Mesenchymal stem cell (in vitro differentiated cells and primary cell): ENCODE results near the gene SLC7A9.
"Not testable (repeated sequence)": the region's sequence is repeated elsewhere in the genome, so short reads cannot be mapped to it uniquely, and the experiment has no call there.

Experiments used
- DNase-seq: peaks from one replicate; pipeline ENCODE4 v3.0.0-alpha.2; 2013
- H2AFZ ChIP-seq: one replicate; pipeline ENCODE4 v1.6.1; 2013; ENCODE audit warnings: low read depth, mild to moderate bottlenecking, control low read depth, inconsistent platforms, low read length, moderate library complexity
- H2AK5ac ChIP-seq: 2 replicates; pipeline ENCODE4 v1.6.1; 2013; ENCODE audit warnings: low read length, moderate library complexity, mild to moderate bottlenecking, inconsistent platforms; ENCODE audit not compliant: severe bottlenecking
- H2BK120ac ChIP-seq: one replicate; pipeline ENCODE4 v1.6.1; 2013; ENCODE audit warnings: low read depth, mild to moderate bottlenecking, inconsistent platforms, low read length, moderate library complexity
- H2BK12ac ChIP-seq, 2 experiments: one replicate each; pipeline ENCODE4 v1.6.1; 2013; ENCODE audit warnings: inconsistent platforms in 2 of 2, low read length in 2 of 2, mild to moderate bottlenecking in 2 of 2, moderate library complexity in 2 of 2, control low read depth in 1 of 2
- H2BK15ac ChIP-seq: one replicate; pipeline ENCODE4 v1.6.1; 2013; ENCODE audit warnings: mild to moderate bottlenecking, low read depth, inconsistent platforms; ENCODE audit not compliant: poor library complexity, severe bottlenecking
- H2BK5ac ChIP-seq: 2 replicates; pipeline ENCODE4 v1.6.1; 2013; ENCODE audit warnings: low read depth, mild to moderate bottlenecking, low read length, control low read depth, inconsistent platforms; ENCODE audit not compliant: poor library complexity, severe bottlenecking
- H3K14ac ChIP-seq, 2 experiments: one replicate each; pipeline ENCODE4 v1.6.1; 2013; ENCODE audit warnings: inconsistent platforms in 2 of 2, low read length in 2 of 2, control low read depth in 1 of 2, mild to moderate bottlenecking in 1 of 2, moderate library complexity in 1 of 2
- H3K18ac ChIP-seq, 2 experiments: one replicate each; pipeline ENCODE4 v1.6.1; 2013; ENCODE audit warnings: inconsistent platforms in 2 of 2, low read length in 2 of 2, control low read depth in 1 of 2, low read depth in 1 of 2, mild to moderate bottlenecking in 1 of 2
- H3K23ac ChIP-seq, 2 experiments: one replicate each; pipeline ENCODE4 v1.6.1; 2013; ENCODE audit warnings: inconsistent platforms in 2 of 2, low read length in 2 of 2, mild to moderate bottlenecking in 2 of 2, moderate library complexity in 2 of 2, control low read depth in 1 of 2
- H3K27ac ChIP-seq: 2 replicates; pipeline ENCODE4 v1.5.1; 2013; ENCODE audit warnings: mild to moderate bottlenecking, moderate library complexity, low read length, control low read depth, inconsistent platforms; ENCODE audit not compliant: poor library complexity, severe bottlenecking
- H3K27me3 ChIP-seq, 2 experiments: 2 replicates each; pipeline versions ENCODE4 v1.6.1 to v1.7.0; 2013; ENCODE audit warnings: low read length in 2 of 2, mild to moderate bottlenecking in 2 of 2, moderate library complexity in 2 of 2, control low read depth in 1 of 2, inconsistent platforms in 1 of 2; ENCODE audit not compliant: control insufficient read depth in 1 of 2, insufficient read depth in 1 of 2
- H3K36me3 ChIP-seq, 2 experiments: 2 replicates each; pipeline versions ENCODE4 v1.6.1 to v1.7.0; 2013; ENCODE audit warnings: low read length in 2 of 2, control low read depth in 1 of 2, inconsistent platforms in 1 of 2, low read depth in 1 of 2, mild to moderate bottlenecking in 1 of 2; ENCODE audit not compliant: insufficient read depth in 2 of 2, control insufficient read depth in 1 of 2
- H3K4ac ChIP-seq, 2 experiments: one replicate each; pipeline ENCODE4 v1.6.1; 2013; ENCODE audit warnings: inconsistent platforms in 2 of 2, low read length in 2 of 2, mild to moderate bottlenecking in 2 of 2, moderate library complexity in 2 of 2, control low read depth in 1 of 2, low read depth in 1 of 2
- H3K4me1 ChIP-seq: 2 replicates; pipeline ENCODE4 v1.6.1; 2013; ENCODE audit warnings: low read depth, low read length, control low read depth; ENCODE audit not compliant: control insufficient read depth, insufficient read depth
- H3K4me2 ChIP-seq: 2 replicates; pipeline ENCODE4 v1.6.1; 2013; ENCODE audit warnings: low read length, mild to moderate bottlenecking, inconsistent platforms; ENCODE audit not compliant: poor library complexity, severe bottlenecking
- H3K4me3 ChIP-seq, 2 experiments: 2 replicates each; pipeline versions ENCODE4 v1.5.1 to v1.7.0; 2013; ENCODE audit warnings: low read length in 2 of 2, mild to moderate bottlenecking in 2 of 2, control low read depth in 1 of 2, low read depth in 1 of 2; ENCODE audit not compliant: insufficient read depth in 1 of 2
- H3K79me1 ChIP-seq: replicated peaks from 2 replicates; pipeline ENCODE4 v1.6.1; 2013; ENCODE audit warnings: mild to moderate bottlenecking, control low read depth, low read length, inconsistent platforms; ENCODE audit not compliant: poor library complexity, severe bottlenecking
- H3K9ac ChIP-seq: 2 replicates; pipeline ENCODE4 v1.7.0; 2013; ENCODE audit warnings: mild to moderate bottlenecking, low read length, moderate library complexity
- H3K9me3 ChIP-seq: 2 replicates; pipeline ENCODE4 v1.7.0; 2013; ENCODE audit warnings: mild to moderate bottlenecking, low read length; ENCODE audit not compliant: control insufficient read depth
- H4K8ac ChIP-seq: one replicate; pipeline ENCODE4 v1.6.1; 2013; ENCODE audit warnings: inconsistent platforms, mild to moderate bottlenecking, low read length, moderate library complexity
- H4K91ac ChIP-seq: one replicate; pipeline ENCODE4 v1.6.1; 2013; ENCODE audit warnings: mild to moderate bottlenecking, low read length, inconsistent platforms
- WGBS: methylation state at CpG from one replicate; pipeline ENCODE4 v1.1.7; 2013; ENCODE audit warnings: mixed read lengths; 5-methylcytosine and 5-hydroxymethylcytosine counted together

The SLC7A9 gene

DNA sequence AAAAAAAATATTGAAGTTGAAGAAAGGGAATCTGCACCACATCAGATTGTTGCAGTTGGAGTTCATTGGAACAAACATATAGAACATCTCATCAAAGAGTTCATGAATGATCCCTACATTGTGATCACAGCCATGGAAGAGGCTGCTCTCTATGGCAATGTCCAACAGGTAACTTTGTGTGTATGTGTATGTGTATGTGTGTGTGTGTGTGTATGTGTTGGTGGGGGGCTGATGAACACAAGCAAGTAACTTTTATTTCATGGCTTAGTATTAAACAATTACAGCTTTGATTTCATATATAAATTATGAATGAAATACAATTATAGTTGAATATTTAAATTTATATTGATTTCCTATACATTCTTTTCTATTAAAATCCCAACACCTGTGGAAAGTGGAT lies 69.4 kb downstream of the SLC7A9 start:
- H2BK15ac ChIP-seq, result no peak overlapping the region
- H2BK120ac ChIP-seq, result no peak overlapping the region
- no peak overlapping the region for H3K23ac ChIP-seq
- H3K18ac ChIP-seq, result no peak overlapping the region
- H3K4ac ChIP-seq, result no peak overlapping the region
- no peak for DNase-seq
- H3K9ac ChIP-seq, result no peak overlapping the region
- H3K36me3 ChIP-seq, result no peaks in the 10 kb centered on the region
- H2BK5ac ChIP-seq, result no peak overlapping the region
- H3K9me3 ChIP-seq, result no peaks in the 10 kb centered on the region
- H3K27ac ChIP-seq, result no peak overlapping the region
- H3K14ac ChIP-seq, result no peak overlapping the region
- no peak overlapping the region for H2BK12ac ChIP-seq
- H3K4me2 ChIP-seq, result no peak overlapping the region
- H2AFZ ChIP-seq, result no peak overlapping the region
- H3K79me1 ChIP-seq, result no peaks in the 10 kb centered on the region
- no peaks in the 10 kb centered on the region for H3K4me1 ChIP-seq
- no peak overlapping the region for H3K4me3 ChIP-seq
- H2AK5ac ChIP-seq, result no peak overlapping the region
- no peak overlapping the region for H4K8ac ChIP-seq
- H4K91ac ChIP-seq, result no peak overlapping the region
- peaks cover 5 to 6% of the 10 kb centered on the region in 2 experiments for H3K27me3 ChIP-seq

DNA sequence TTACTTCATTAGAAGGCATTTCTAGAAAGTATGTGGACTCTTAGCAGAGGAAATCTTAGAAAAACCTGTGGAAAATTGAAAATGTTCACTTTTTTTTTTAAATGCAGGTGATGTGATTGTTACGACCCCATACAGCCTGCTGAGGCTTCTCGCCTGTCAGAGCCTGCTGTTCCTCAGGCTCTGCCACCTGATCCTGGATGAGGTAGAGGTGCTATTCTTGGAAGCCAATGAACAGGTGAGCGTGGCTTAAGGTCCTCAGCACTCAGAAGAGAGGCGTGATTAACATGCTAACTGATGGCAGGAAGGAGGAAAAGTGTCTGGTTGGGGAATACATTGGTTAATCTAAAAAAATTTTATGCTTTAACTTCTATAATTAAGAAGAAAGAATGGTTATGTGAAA lies 71.4 kb downstream of the SLC7A9 start:
- WGBS, result 86% methylated on average over 4 of the region's 4 CpGs
- Histone ChIP-seq H3K9ac (no peak overlapping the region), H4K8ac (no peak overlapping the region)

DNA sequence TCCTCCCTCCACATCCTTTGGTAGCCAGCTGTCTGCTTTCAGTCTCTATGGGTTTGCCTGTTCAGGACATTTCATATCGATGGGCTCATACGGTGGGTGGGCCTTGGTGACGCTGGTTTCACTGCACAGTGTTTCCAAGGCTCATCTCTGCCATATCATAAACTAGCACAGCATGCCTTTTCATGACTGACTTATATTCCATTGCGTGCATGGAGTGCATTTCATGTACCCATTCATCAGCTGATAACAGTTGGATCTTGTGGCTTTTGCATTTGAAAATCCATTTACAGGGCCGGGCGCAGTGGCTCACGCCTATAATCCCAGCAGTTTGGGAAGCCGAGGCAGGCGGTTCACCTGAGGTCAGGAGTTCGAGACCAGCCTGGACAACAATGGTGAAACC lies 80.1 kb downstream of the SLC7A9 start:
- H3K79me1 ChIP-seq, result no peaks in the 10 kb centered on the region
- H3K27ac ChIP-seq, result no peak overlapping the region
- no peak overlapping the region for H4K8ac ChIP-seq
- H3K14ac ChIP-seq, result no peak overlapping the region
- H2BK12ac ChIP-seq, result no peak overlapping the region
- 89% methylated on average over 10 of the region's 10 CpGs for WGBS
- H2BK120ac ChIP-seq, result no peak overlapping the region
- H3K4me2 ChIP-seq, result no peak overlapping the region
- H3K36me3 ChIP-seq, result no peaks in the 10 kb centered on the region
- H3K27me3 ChIP-seq, result peaks cover 0 to 10% of the 10 kb centered on the region in 2 experiments
- H3K9me3 ChIP-seq, result no peaks in the 10 kb centered on the region
- no peak overlapping the region for H3K4ac ChIP-seq
- peaks cover 3% of the 10 kb centered on the region for H3K4me1 ChIP-seq
- H2BK5ac ChIP-seq, result no peak overlapping the region
- no peak overlapping the region for H2BK15ac ChIP-seq
- no peak overlapping the region for H3K9ac ChIP-seq
- no peak for DNase-seq
- H4K91ac ChIP-seq, result no peak overlapping the region
- no peak overlapping the region for H3K18ac ChIP-seq
- H2AK5ac ChIP-seq, result no peak overlapping the region
- H3K4me3 ChIP-seq, result no peak overlapping the region
- no peak overlapping the region for H3K23ac ChIP-seq
- no peak overlapping the region for H2AFZ ChIP-seq

More for the DNA sequence above, 71.4 kb downstream of the SLC7A9 start:
- no peak overlapping the region for H3K14ac ChIP-seq
- no peak overlapping the region for H2BK15ac ChIP-seq
- H3K9me3 ChIP-seq, result no peaks in the 10 kb centered on the region
- H3K79me1 ChIP-seq, result no peaks in the 10 kb centered on the region
- H3K4me1 ChIP-seq, result no peaks in the 10 kb centered on the region
- no peak overlapping the region for H4K91ac ChIP-seq
- no peak overlapping the region for H2BK5ac ChIP-seq
- H2AK5ac ChIP-seq, result no peak overlapping the region
- no peak overlapping the region for H3K4me3 ChIP-seq
- no peak overlapping the region for H2BK120ac ChIP-seq
- no peak overlapping the region for H3K4me2 ChIP-seq
- DNase-seq, result no peak
- H3K27ac ChIP-seq, result no peak overlapping the region
- peaks cover 5 to 6% of the 10 kb centered on the region in 2 experiments for H3K27me3 ChIP-seq
- H2BK12ac ChIP-seq, result no peak overlapping the region
- H2AFZ ChIP-seq, result no peak overlapping the region
- H3K23ac ChIP-seq, result no peak overlapping the region
- H3K4ac ChIP-seq, result no peak overlapping the region
- no peaks in the 10 kb centered on the region for H3K36me3 ChIP-seq
- H3K18ac ChIP-seq, result no peak overlapping the region

DNA sequence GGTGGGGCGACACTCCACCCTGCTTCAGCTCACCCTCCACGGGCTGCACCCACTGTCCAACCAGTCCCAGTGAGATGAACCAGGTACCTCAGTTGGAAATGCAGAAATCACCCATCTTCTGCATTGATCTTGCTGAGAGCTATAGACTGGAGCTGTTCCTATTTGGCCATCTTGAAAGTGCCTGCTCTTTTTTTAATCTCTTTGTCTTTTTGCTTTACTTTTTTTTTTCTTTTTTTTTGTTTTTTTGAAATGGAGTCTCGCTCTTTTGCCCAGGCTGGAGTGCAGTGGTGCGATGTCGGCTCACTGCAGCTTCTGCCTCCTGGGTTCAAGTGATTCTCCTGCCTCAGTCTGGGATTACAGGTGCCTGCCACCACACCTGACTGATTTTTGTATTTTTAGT lies 81.7 kb downstream of the SLC7A9 start:
- not testable (repeated sequence) for H3K27ac ChIP-seq, H2BK120ac ChIP-seq, H2BK12ac ChIP-seq, H3K18ac ChIP-seq, H2AK5ac ChIP-seq, H3K4ac ChIP-seq, H3K9me3 ChIP-seq, H3K79me1 ChIP-seq, H3K23ac ChIP-seq, H2BK5ac ChIP-seq, H3K4me2 ChIP-seq, DNase-seq, H4K91ac ChIP-seq, H3K14ac ChIP-seq, H2AFZ ChIP-seq, H3K36me3 ChIP-seq, H3K4me3 ChIP-seq, H2BK15ac ChIP-seq, H3K4me1 ChIP-seq, H3K27me3 ChIP-seq, H4K8ac ChIP-seq, H3K9ac ChIP-seq
- 87% methylated on average over 5 of the region's 5 CpGs for WGBS
